NCI-H1436 (cell line): ENCODE measurements around the gene NRP2.

Experiments
- DNase-seq: peaks from one replicate; lab custom pipeline; 2025; lab: John Stamatoyannopoulos, UW

NRP2 gene

GRCh38 chr2:205686783-205687640 is 4.7 kb downstream of the NRP2 start:
- no peak for DNase-seq

GRCh38 chr2:205687641-205687956 is 5.3 kb downstream of the NRP2 start:
- no peak for DNase-seq

- DNase-seq, result no peak
Measured at GRCh38 chr2:205688417-205689200, 6.3 kb downstream of the NRP2 start.

- no peak for DNase-seq
Measured at GRCh38 chr2:205689820-205690219, 7.5 kb downstream of the NRP2 start.

GRCh38 chr2:205692104-205692503 is 9.8 kb downstream of the NRP2 start:
- no peak for DNase-seq

- DNase-seq, result no peak
Measured at GRCh38 chr2:205694256-205694655, 12.0 kb downstream of the NRP2 start.

GRCh38 chr2:205695460-205695991 is 13.2 kb downstream of the NRP2 start:
- DNase-seq, result no peak

- DNase-seq, result no peak
Measured at GRCh38 chr2:205696331-205696926, 14.1 kb downstream of the NRP2 start.

GRCh38 chr2:205696927-205697441 is 14.7 kb downstream of the NRP2 start:
- DNase-seq, result no peak

- no peak for DNase-seq
Measured at GRCh38 chr2:205698286-205699268, 16.3 kb downstream of the NRP2 start.

GRCh38 chr2:205699515-205700289 is 17.4 kb downstream of the NRP2 start:
- no peak for DNase-seq

- no peak for DNase-seq
Measured at GRCh38 chr2:205700331-205701132, 18.2 kb downstream of the NRP2 start.

- no peak for DNase-seq
Measured at GRCh38 chr2:205701509-205701908, 19.2 kb downstream of the NRP2 start.

- no peak for DNase-seq
Measured at GRCh38 chr2:205702576-205702975, 20.3 kb downstream of the NRP2 start.

- DNase-seq, result no peak
Measured at GRCh38 chr2:205703471-205704126, 21.3 kb downstream of the NRP2 start.

- DNase-seq, result no peak
Measured at GRCh38 chr2:205704127-205704741, 21.9 kb downstream of the NRP2 start.

- no peak for DNase-seq
Measured at GRCh38 chr2:205705511-205706349, 23.4 kb downstream of the NRP2 start.
